Natural killer cell (primary cell): ENCODE measurements around the gene IYD. TPM values are rescaled to one million over a fixed set of nuclear protein-coding genes. Genes with fewer than 3 reads are reported as not detected.

Experiments
- ATAC-seq, 3 donors: fragments of 150-1000 bp in 2 of 3; fragments of 200-7000 bp in 1 of 3; cut with Tn5 transposase; 1 replicate in 1 of 3; 2 replicates in 2 of 3; pipeline ENCODE4 v1.10.0; 2021; ENCODE audit warnings: mild to moderate bottlenecking in 2 of 3, moderate library complexity in 2 of 3
- DNase-seq, 2 donors: peaks; one replicate each; pipeline versions ENCODE4 v3.0.0 to v3.0.0-alpha.2; 2013 to 2021; ENCODE audit warnings: mixed read lengths in 1 of 2
- H3K27ac ChIP-seq: one replicate; pipeline ENCODE4 v1.5.1; 2013; ENCODE audit warnings: mild to moderate bottlenecking, low read length
- H3K27me3 ChIP-seq: one replicate; pipeline ENCODE4 v1.6.1; 2013; ENCODE audit warnings: low read length; ENCODE audit not compliant: control insufficient read depth, insufficient read depth
- H3K36me3 ChIP-seq: one replicate; pipeline ENCODE4 v1.6.1; 2013; ENCODE audit warnings: low read length; ENCODE audit not compliant: control insufficient read depth, insufficient read depth
- H3K4me1 ChIP-seq: one replicate; pipeline ENCODE4 v1.6.1; 2013; ENCODE audit warnings: low read length; ENCODE audit not compliant: control insufficient read depth, insufficient read depth
- H3K4me3 ChIP-seq: one replicate; pipeline ENCODE4 v1.5.1; 2013; ENCODE audit warnings: low read length
- H3K9me3 ChIP-seq: one replicate; pipeline ENCODE4 v1.6.1; 2013; ENCODE audit warnings: low read length; ENCODE audit not compliant: control insufficient read depth, insufficient read depth
- H3K27ac Mint-ChIP-seq, 2 donors: one replicate each; pipeline ENCODE4 v1.8.0; 2022; ENCODE audit warnings: mild to moderate bottlenecking in 2 of 2, mixed read lengths in 2 of 2, moderate library complexity in 1 of 2
- H3K27me3 Mint-ChIP-seq, 2 donors: one replicate each; pipeline ENCODE4 v1.8.0; 2022; ENCODE audit warnings: low read depth in 2 of 2, mixed read lengths in 2 of 2
- H3K36me3 Mint-ChIP-seq: one replicate; pipeline ENCODE4 v1.8.0; 2022; ENCODE audit warnings: mixed read lengths
- H3K4me1 Mint-ChIP-seq, 2 donors: one replicate each; pipeline ENCODE4 v1.8.0; 2022; ENCODE audit warnings: mixed read lengths in 2 of 2
- H3K4me3 Mint-ChIP-seq: one replicate; pipeline ENCODE4 v1.8.0; 2022; ENCODE audit warnings: mild to moderate bottlenecking, moderate library complexity, mixed read lengths
- H3K9me3 Mint-ChIP-seq, 2 donors: one replicate each; pipeline ENCODE4 v1.8.0; 2022; ENCODE audit warnings: mixed read lengths in 2 of 2
- CTCF ChIP-seq: fragments of 200-600 bp; IDR thresholded peaks from one replicate; pipeline ENCODE4 v1.8.0; 2022; ENCODE audit warnings: antibody characterized with exemption
- WGBS: methylation state at CpG from one replicate; pipeline ENCODE4 v1.1.7; 2013; ENCODE audit warnings: missing lambda C conversion rate; ENCODE audit not compliant: insufficient coverage; 5-methylcytosine and 5-hydroxymethylcytosine counted together
- intact Hi-C: fragments of 100-400 bp; cut with micrococcal nuclease; formaldehyde crosslinking; loops from one replicate; pipeline ENCODE4 v1.14.2; 2022
- total RNA-seq, 4 donors: library from RNA; stranded (reverse); fragments of 120-200 nt in 1 of 4; gene quantifications; one replicate each; pipeline versions ENCODE4 v1.2.3 to v1.2.4, GENCODE V29; 2013 to 2022

IYD gene
- total RNA-seq, 3 donors from 2014 or later (not counting 1 experiment from before 2014, with no cell fraction given): not detected

- peaks cover 4 to 27% of the 10 kb centered on the region in 2 donors for H3K27me3 Mint-ChIP-seq
- WGBS: 85% methylated on average over 4 of the region's 4 CpGs
- no peaks in the 10 kb centered on the region for H3K9me3 Mint-ChIP-seq
- no peak overlapping the region for H3K27ac ChIP-seq
- H3K4me3 Mint-ChIP-seq: no peak overlapping the region
- H3K4me1 Mint-ChIP-seq: no peaks in the 10 kb centered on the region
- H3K27me3 ChIP-seq: no peaks in the 10 kb centered on the region
- no peaks in the 10 kb centered on the region for H3K9me3 ChIP-seq
- TF ChIP-seq CTCF: no peak
- ATAC-seq (no peak), DNase-seq (no peak)
- intact Hi-C loops: no loop called here
- no peaks in the 10 kb centered on the region for H3K4me1 ChIP-seq
- no peak overlapping the region for H3K4me3 ChIP-seq
- no peaks in the 10 kb centered on the region for H3K36me3 Mint-ChIP-seq
- H3K27ac Mint-ChIP-seq: no peak overlapping the region
- no peaks in the 10 kb centered on the region for H3K36me3 ChIP-seq
These were observed 12.9 kb upstream of the IYD start for GRCh38 chr6:150355932-150356331.

GRCh38 chr6:150361876-150362275 lies 6.9 kb upstream of the IYD start:
- no peak overlapping the region for H3K27ac Mint-ChIP-seq
- H3K27me3 ChIP-seq: no peaks in the 10 kb centered on the region
- ATAC-seq (no peak), DNase-seq (no peak)
- H3K4me1 Mint-ChIP-seq: no peaks in the 10 kb centered on the region
- no peak overlapping the region for H3K27ac ChIP-seq
- H3K4me1 ChIP-seq: no peaks in the 10 kb centered on the region
- TF ChIP-seq CTCF: no peak
- WGBS: 73% methylated on average over 2 of the region's 3 CpGs
- no peaks in the 10 kb centered on the region for H3K36me3 Mint-ChIP-seq
- no peaks in the 10 kb centered on the region for H3K9me3 Mint-ChIP-seq
- intact Hi-C loops: no loop called here
- H3K4me3 ChIP-seq: no peak overlapping the region
- H3K9me3 ChIP-seq: no peaks in the 10 kb centered on the region
- H3K4me3 Mint-ChIP-seq: no peak overlapping the region
- no peaks in the 10 kb centered on the region for H3K36me3 ChIP-seq
- H3K27me3 Mint-ChIP-seq: peaks cover 3 to 16% of the 10 kb centered on the region in 2 donors

GRCh38 chr6:150363733-150364132 lies 5.1 kb upstream of the IYD start:
- no peak overlapping the region for H3K4me3 Mint-ChIP-seq
- no CpG with 5 or more reads among the region's 2 CpGs for WGBS
- ATAC-seq: peak in 1 of 3 donors; percentile 68
- intact Hi-C loops: no loop called here
- H3K9me3 Mint-ChIP-seq: no peaks in the 10 kb centered on the region
- Histone ChIP-seq H3K9me3 (no peaks in the 10 kb centered on the region), H3K36me3 (no peaks in the 10 kb centered on the region), H3K4me1 (no peaks in the 10 kb centered on the region), H3K4me3 (no peak overlapping the region), H3K27me3 (no peaks in the 10 kb centered on the region), H3K27ac (no peak overlapping the region)
- no peaks in the 10 kb centered on the region for H3K36me3 Mint-ChIP-seq
- no peak overlapping the region for H3K27ac Mint-ChIP-seq
- peaks cover 3 to 8% of the 10 kb centered on the region in 2 donors for H3K27me3 Mint-ChIP-seq
- no peaks in the 10 kb centered on the region for H3K4me1 Mint-ChIP-seq
- no peak for TF ChIP-seq CTCF
- no peak for DNase-seq

- no peak for TF ChIP-seq CTCF
- Histone ChIP-seq H3K4me1 (no peaks in the 10 kb centered on the region), H3K27ac (no peak overlapping the region), H3K4me3 (no peak overlapping the region), H3K9me3 (no peaks in the 10 kb centered on the region), H3K27me3 (no peaks in the 10 kb centered on the region), H3K36me3 (no peaks in the 10 kb centered on the region)
- no peak for ATAC-seq
- Mint-ChIP-seq H3K27me3 (peaks cover 0 to 2% of the 10 kb centered on the region in 2 donors), H3K4me3 (no peak overlapping the region), H3K9me3 (no peaks in the 10 kb centered on the region), H3K4me1 (no peaks in the 10 kb centered on the region), H3K36me3 (no peaks in the 10 kb centered on the region), H3K27ac (no peak overlapping the region)
- WGBS: 92% methylated on average over 7 of the region's 7 CpGs
- no peak for DNase-seq
- intact Hi-C loops: no loop called here
These were observed 2.6 kb upstream of the IYD start for GRCh38 chr6:150366118-150366778.
